Type B pancreatic cell (in vitro differentiated cells): Measurements from ENCODE around the gene NR2E1. TPM values are rescaled to one million over a fixed set of nuclear protein-coding genes. Genes with fewer than 3 reads are reported as not detected.

ENCODE experiments used
- DNase-seq: peaks from one replicate; pipeline ENCODE4 v3.0.0; 2021; ENCODE audit warnings: mixed read lengths; ENCODE audit not compliant: unreplicated experiment; ENCODE audit errors: extremely low spot score
- H3K27ac Mint-ChIP-seq: 2 replicates; pipeline ENCODE4 v1.8.0; 2021; ENCODE audit warnings: mild to moderate bottlenecking, mixed read lengths
- H3K27me3 Mint-ChIP-seq: 2 replicates; pipeline ENCODE4 v1.8.0; 2021; ENCODE audit warnings: mixed read lengths
- H3K36me3 Mint-ChIP-seq: 2 replicates; pipeline ENCODE4 v1.8.0; 2021; ENCODE audit warnings: mixed read lengths
- H3K4me1 Mint-ChIP-seq: one replicate; pipeline ENCODE4 v1.8.0; 2021; ENCODE audit warnings: mixed read lengths; ENCODE audit not compliant: unreplicated experiment
- H3K4me3 Mint-ChIP-seq: 2 replicates; pipeline ENCODE4 v1.8.0; 2021; ENCODE audit warnings: mild to moderate bottlenecking, mixed read lengths
- H3K9me3 Mint-ChIP-seq: 2 replicates; pipeline ENCODE4 v1.8.0; 2021; ENCODE audit warnings: mixed read lengths
- CTCF ChIP-seq: fragments of 200-600 bp; sonication (generic); conservative IDR thresholded peaks from 2 replicates; pipeline ENCODE4 v1.5.0; 2021; ENCODE audit warnings: antibody characterized with exemption, mild to moderate bottlenecking
- total RNA-seq: library from RNA; stranded (reverse); gene quantifications from 2 replicates; pipeline ENCODE4 v1.2.1, GENCODE V29; 2021; ENCODE audit warnings: low replicate concordance

Gene NR2E1
- total RNA-seq, 1 donor from 2014 or later, result not detected

- peak overlapping the region; percentile 87 for H3K4me3 Mint-ChIP-seq
- TF ChIP-seq CTCF, result peak; percentile 50
- peaks cover 6% of the 10 kb centered on the region for H3K4me1 Mint-ChIP-seq
- H3K9me3 Mint-ChIP-seq, result no peaks in the 10 kb centered on the region
- no peak for DNase-seq
- no peaks in the 10 kb centered on the region for H3K36me3 Mint-ChIP-seq
- H3K27me3 Mint-ChIP-seq, result peaks cover 100% of the 10 kb centered on the region
- H3K27ac Mint-ChIP-seq, result no peak overlapping the region
Observed at GRCh38 chr6:108175592-108176279, 9.9 kb downstream of the NR2E1 start.

GRCh38 chr6:108176281-108177089 is 10.7 kb downstream of the NR2E1 start:
- Mint-ChIP-seq H3K27ac (no peak overlapping the region), H3K9me3 (no peaks in the 10 kb centered on the region), H3K4me1 (peaks cover 6% of the 10 kb centered on the region), H3K4me3 (peak overlapping the region; percentile 87), H3K36me3 (no peaks in the 10 kb centered on the region), H3K27me3 (peaks cover 100% of the 10 kb centered on the region)
- no peak for TF ChIP-seq CTCF
- peak; percentile 65 for DNase-seq

- Mint-ChIP-seq H3K27me3 (peaks cover 83% of the 10 kb centered on the region), H3K27ac (no peak overlapping the region), H3K4me3 (no peak overlapping the region), H3K36me3 (no peaks in the 10 kb centered on the region), H3K9me3 (no peaks in the 10 kb centered on the region), H3K4me1 (peaks cover 6% of the 10 kb centered on the region)
- TF ChIP-seq CTCF, result no peak
- no peak for DNase-seq
Observed at GRCh38 chr6:108179741-108180140, 13.9 kb downstream of the NR2E1 start.

- TF ChIP-seq CTCF, result no peak
- peaks cover 6% of the 10 kb centered on the region for H3K4me1 Mint-ChIP-seq
- DNase-seq, result no peak
- no peaks in the 10 kb centered on the region for H3K9me3 Mint-ChIP-seq
- no peak overlapping the region for H3K27ac Mint-ChIP-seq
- peaks cover 83% of the 10 kb centered on the region for H3K27me3 Mint-ChIP-seq
- no peak overlapping the region for H3K4me3 Mint-ChIP-seq
- no peaks in the 10 kb centered on the region for H3K36me3 Mint-ChIP-seq
Observed at GRCh38 chr6:108180266-108180665, 14.4 kb downstream of the NR2E1 start.

GRCh38 chr6:108180776-108181175 is 15.0 kb downstream of the NR2E1 start:
- Mint-ChIP-seq H3K4me1 (peaks cover 6% of the 10 kb centered on the region), H3K36me3 (no peaks in the 10 kb centered on the region), H3K4me3 (no peak overlapping the region), H3K27ac (no peak overlapping the region), H3K27me3 (peaks cover 83% of the 10 kb centered on the region), H3K9me3 (no peaks in the 10 kb centered on the region)
- DNase-seq, result no peak
- no peak for TF ChIP-seq CTCF
